DMS79 (cell line): ENCODE data around the gene HNRNPA3.
"Not testable (repeated sequence)": the region's sequence is repeated elsewhere in the genome, so short reads cannot be mapped to it uniquely, and the experiment has no call there.

Experiments used
- DNase-seq: peaks from one replicate; lab custom pipeline; 2025; lab: John Stamatoyannopoulos, UW

The HNRNPA3 gene

DNA sequence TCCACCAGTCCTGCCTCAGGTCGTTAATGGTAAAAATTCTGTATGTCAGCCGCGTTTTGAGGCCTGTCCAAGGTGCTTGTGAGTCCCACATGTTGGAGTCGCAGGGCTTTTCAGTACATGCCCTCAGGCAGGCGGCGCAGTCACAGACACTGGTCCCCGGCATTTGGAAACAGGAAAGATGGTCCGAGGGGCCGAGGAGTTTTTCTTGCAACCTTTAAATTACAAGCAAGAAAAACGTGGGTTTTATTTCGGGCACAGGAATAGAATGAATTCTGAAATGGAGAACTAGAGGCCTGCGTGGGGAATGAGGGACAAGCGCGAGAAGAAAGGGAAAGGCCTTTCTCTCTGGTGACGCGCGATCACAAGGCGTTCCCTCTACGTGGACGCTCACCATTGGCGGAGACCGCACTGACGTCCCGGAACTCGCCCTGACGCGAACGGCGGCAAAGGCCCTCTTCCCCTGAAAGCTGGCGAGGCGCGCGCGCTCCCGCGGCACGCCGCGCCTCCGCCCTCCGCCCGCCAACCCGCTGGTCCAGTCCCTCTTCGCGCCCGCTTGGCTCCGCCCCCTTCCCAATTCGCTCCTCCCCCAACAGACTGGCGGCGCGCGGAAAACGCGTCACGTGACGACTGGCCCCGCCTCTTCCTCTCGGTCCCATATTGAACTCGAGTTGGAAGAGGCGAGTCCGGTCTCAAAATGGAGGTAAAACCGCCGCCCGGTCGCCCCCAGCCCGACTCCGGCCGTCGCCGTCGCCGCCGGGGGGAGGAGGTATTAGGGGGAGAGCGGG is at the start of gene HNRNPA3:
TSS of gene HNRNPA3 (plus strand) at position 689 of the 785 bp plus-strand sequence. CDS start at position 695, 6 bp downstream.
- peak; percentile 96 for DNase-seq

DNA sequence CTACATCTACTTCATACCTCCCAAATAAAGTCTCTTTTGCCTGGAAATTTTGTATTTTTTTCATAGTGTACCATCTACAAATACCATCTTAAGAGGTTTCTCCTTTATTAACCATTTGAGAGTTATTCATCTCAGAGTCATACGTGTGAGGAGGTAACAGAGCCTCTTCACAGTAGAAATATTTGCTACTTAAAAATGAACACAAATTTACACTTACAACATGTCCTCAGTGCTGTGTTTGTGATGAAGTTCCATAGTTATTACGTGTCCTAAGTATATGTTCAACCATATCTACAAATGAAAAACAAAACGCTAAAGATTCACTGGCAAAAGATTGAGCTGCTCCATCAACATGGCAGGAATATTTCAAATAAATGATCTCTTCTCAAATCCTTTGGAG is 48.5 kb upstream of the HNRNPA3 start:
- no peak for DNase-seq

DNA sequence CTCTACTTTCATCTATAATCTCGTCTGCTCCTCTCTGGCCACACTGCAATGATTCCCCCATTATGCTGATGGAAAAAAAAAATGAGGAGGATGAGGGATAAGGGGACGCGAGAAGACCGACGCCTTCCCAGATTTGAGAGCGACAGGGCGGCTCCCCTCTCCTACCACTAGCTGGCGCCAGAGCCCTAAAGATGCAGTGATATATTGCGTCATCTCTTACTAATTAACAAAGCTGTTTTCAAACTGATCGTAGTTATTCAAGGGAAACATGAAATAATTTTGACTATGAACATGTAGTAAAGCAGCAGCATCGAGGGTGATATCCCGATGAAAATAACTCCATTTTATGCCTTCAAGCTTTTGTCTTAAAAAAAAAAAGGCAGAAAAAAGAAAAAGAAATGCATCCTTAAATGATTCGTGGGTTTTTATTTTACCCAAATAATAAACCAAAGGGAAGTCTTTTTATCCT is 48.0 kb upstream of the HNRNPA3 start:
- peak; percentile 72 for DNase-seq

DNA sequence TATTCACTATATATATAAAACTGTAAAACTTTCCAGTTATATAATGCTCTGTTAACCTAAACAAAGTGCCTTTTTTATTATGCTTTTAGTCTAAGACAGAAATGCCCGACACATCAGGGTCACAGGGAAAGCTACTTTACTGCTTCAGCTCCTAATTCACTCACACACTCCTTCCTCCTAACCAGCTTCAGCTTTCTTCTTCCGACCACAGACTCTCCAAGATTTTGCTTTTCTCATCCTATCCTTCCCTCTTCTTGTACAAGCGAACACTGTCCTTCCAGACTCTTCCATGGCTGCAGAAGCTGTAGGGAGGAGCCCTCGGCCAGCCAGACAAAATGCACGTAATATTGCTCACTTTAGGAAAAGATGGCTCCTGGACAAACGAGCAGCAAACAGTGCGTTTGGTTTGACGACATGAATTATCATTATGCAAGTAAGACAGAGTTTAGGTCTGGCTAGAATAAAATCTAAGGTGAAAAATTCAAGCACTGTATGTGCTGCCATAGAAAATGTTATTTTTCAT is 47.5 kb upstream of the HNRNPA3 start:
- peak; percentile 53 for DNase-seq

DNA sequence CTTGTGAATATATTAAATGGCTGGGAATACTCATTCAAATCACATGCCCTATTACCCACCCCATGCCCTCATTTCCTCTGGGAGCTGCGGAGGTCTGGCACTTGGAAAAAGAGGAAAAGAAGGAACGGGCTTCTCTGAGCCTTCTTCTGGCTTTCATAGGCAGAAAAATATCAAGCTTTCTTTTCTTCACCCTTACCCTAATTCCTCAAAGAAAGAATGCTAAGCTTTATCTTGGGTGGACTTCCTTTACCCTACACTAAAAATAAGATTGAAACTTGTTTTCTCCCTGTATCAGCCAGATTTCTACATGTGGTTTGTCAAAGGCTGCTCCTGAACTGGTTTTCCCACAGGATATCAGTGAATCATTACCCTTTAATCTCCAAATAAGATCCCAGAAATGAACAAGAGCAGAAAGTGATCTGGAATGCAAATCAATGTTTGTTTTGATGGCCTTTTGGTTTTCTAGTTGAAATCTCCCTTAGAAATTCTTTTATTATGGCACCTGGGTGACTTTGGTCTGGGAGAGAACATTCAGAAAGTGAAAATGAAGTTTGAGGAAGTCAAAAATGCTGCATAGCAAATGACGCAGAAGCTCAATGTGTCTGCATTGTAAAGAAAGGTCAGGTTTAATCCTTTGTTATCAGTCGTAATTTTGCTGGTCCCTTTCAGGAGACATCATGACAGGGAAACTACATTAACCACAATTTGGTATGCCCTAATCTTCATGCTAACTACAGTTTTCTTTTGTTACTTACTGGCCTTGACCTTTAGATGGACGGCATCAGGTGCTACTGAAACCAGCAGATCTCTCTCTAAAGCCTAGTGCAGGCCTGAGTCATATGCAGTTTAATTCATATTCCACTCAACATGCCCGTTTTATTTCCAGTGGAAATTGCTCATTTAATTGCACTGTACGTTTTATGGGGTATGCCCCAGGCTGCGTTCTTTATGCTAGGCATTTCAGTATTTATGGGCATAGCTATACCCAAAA is 46.6 kb upstream of the HNRNPA3 start:
- no peak for DNase-seq

DNA sequence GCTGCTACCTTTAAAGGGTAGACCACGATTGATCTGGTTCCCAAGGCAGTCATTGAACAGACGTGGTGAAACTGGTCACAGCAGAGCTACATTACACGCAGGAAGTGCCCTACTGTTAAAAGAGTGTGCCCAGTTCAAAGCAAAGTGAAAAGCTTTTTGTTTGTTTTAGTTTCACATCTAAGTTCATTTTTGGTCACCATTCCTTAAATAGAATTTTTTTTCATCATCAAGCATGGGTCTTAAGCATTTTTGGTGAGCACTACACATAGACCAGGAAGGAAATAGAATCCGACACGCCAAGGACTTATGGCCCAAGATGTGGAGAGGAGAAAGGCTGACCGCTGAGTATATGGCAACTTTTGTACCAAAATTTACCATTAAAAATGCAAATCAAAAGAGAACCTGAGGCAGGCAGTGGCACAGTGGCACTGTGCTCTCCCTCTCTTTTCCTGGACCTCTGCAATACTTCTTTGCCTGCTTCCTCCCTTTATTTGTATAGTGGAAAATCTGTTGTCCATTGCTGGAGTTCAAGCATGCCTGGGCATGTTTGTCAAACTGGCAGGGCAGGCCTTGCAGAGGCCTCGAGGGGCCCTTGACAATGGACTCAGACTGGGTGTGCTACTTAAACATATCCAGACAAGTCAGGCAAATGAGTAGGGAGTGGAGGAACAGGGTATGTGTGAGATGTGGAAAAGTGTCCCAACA is 42.6 kb upstream of the HNRNPA3 start:
- peak; percentile 96 for DNase-seq

DNA sequence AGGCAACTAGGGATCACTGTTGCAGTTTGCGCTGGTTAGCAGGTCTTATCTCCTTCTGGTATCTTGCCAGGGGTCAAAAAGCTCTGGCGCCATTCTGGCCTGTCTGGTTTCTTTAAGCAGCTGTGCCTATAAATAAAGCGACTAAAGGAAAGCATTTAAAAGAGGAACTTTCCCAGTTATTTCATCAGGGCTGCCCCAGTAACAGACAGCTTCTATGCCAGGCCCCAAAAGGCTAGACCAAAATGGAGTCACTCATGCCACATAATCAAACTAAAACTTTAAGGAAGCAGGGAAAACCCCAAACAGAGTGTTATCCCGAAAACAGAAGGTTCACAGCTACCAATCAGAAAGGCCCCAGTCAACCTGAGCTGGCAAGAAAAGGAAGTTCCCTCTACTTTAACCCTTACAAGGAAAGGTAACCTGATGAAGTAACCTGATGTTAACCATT is 41.2 kb upstream of the HNRNPA3 start:
- no peak for DNase-seq

DNA sequence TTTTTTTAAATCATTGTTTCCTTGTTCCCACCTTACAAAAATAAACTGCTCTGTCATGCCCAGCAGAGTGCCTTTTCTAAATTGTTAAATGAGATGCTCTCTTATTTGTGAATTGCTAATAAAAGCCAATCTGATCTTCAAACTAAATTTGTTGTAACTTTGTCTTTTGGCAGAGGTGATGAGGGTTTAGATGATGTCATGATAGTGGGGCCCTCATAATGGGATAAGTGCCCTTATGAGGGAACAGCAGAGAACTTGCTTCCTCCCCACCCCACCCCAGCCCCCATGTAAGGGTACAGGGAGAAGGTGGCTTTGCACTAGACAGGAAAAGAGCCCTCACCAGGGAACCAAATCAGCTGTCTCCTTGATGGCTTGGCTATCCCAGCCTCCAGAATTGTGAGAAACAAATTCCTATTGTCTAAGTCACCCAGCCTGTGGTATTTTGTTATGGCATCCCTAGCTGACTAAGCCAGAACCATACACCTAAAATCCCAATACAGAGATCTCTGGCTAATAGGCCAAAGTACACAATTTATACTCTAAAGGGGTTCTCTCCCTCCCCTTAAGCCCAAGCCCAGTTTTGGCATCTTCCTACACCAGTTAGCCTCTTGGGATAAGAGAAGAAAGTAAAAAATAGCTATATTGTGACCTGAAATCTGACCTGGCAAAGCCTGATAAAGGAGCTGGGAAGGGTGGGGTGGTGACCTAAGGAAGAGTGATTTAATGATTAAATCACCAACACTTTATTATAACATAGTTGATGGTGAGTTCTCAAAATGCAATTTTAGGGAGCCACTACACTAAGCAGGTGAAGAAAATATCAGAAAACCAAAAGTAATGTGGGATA is 40.3 kb upstream of the HNRNPA3 start:
- DNase-seq = no peak

DNA sequence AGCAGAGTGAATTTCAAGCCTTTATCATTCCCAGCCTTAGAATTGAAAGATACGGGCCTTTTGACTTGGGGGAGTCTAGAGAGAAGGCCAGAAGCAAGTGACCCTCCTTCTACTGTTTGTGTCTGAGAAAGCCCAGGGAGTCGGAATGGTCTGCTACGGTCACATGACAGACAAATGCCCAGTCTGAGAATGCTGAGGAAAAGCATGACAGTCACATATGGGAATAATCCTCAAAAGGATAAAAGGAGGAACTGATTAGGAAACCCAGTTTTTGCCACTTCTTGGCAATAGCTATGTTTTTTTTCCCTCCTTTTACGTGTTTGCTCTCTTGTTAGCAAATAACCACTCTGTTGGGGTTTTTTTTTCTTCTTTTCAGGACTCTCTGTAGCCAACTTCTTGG is 38.1 kb upstream of the HNRNPA3 start:
- no peak for DNase-seq

DNA sequence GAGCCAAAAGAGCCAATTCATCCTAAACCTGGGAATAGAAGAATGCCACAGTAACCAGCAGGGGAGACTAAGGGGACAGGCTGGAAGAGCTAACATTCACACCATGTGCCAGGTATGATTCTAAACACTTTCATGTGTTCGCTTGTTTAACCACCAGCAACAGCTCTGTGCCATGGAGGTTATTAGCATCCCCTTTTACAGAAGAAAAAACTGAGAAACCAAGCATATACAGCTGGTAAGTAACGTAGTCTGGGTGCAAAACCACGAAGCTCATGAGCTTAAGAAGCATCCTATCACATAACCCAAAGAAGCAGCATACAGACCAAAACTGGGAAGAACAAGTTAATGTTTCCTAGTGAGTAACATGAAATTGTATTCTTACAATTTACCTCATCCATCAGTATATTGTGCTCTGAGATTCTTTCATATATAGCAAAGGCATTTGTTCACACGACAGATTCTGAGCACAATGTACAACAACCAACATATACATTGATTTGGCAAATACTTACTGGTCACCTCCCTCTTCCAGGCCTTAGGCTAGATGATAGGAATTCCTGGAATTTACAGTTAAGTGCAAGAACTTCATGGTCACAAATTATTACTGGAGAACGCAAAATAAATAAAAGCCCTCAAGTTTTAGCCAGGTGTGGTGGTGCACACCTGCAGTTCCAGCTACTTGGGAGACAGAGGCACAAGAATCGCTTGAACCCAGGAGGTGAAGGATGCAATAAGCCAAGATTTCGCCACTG is 36.5 kb upstream of the HNRNPA3 start:
- no peak for DNase-seq

DNA sequence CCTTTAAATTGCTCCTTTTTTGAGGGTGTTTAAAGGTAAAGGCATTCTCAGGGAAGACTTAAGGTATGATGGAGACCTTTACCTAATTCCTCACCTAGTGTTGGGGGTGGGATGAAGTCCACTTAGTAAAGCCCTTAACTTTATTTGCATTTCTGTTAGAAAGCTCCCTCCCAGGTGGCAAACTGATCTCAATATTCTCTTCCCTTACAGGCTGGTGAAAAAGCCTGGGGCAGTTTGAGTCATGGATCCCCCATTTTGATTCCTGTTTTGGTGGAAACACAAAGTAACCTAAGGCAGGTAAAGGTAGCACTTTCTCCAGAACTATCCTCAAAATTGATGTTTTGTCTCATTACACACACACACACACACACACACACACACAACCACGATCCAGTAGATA is 33.8 kb upstream of the HNRNPA3 start:
- DNase-seq = no peak

DNA sequence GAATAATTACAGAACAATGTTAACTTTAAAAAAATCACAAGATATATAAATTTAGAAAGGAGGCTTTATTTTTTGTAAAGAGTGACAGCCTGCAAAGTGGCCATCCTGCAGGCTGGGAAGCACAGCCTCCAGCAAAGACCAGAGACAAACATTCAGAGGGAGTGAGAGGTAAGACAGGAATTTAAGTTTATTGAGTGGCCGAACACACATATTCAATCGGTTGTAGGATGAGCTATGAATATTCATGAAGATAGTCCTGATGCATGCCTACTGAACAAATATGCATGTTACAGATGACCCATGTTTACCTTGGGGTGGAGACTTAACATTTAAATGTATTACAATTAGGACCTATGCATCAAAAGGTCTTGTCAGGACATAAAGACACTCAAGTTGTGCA is 33.4 kb upstream of the HNRNPA3 start:
- no peak for DNase-seq

DNA sequence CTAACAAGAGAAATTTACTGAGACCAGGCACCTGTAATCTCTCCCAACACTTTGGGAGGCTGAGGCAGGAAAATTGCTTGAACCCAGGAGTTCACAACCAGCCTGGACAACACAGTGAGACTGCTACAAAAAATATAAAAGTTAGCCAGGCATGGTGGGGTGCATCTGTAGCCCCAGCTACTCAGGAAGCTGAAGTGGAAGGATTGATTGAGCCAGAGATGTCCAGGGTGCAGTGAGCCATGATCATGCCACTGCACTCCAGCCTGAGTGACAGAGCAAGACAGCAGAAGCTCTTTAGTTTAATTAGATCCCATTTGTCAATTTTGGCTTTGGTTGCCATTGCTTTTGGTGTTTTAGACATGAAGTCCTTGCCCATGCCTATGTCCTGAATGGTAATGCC is 32.9 kb upstream of the HNRNPA3 start:
- not testable (repeated sequence) for DNase-seq

DNA sequence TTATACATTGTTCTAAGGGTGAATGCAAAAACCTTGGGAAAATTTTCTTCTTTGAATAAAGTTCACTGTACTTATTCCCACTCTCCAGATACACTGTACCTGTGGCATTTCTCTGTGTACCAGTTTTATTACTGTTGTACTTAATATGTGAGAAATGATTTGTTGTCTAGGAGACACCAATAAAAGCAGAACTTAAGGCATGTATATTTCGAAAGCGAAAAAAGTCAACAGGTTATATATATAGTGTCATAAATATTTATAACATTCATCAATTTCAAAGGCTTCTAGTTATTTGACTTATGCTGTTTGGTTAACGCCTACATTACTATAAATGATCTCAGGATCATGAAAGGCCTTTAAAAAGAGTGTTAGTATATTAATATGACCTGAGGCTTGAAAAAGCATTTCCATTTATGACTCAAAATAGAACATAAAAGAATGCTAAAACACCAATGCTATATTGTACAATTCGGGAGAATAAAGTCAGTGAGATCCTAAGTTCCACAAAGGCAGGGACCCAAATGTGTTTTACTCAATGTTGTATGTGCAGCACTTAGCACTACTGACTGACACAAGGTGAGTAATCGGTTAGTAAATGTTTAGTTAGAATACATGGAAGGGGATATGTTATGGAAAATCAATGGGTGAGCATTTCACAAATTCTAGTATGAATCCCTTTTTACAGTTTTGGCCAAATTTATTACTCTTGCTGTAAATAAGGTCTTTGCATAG is 32.2 kb upstream of the HNRNPA3 start:
- no peak for DNase-seq

DNA sequence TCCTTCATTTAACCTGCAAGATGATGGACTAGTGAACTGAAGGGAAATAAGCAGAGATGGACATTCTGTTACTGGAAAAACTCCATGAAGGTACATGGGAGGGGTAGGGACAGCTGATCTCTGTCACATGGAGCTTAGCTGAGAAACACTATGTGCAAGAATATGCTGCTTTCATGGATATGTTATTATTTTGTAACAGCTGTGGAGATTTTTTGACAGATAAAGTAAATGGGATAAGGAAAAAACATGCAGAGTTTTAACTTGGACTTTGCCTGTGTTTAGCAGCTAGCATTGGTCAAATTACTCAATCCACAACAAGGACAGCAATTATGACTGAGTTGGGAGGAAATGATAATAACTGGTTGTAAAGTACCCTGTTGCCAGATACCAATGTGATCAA is 28.7 kb upstream of the HNRNPA3 start:
- DNase-seq = no peak

DNA sequence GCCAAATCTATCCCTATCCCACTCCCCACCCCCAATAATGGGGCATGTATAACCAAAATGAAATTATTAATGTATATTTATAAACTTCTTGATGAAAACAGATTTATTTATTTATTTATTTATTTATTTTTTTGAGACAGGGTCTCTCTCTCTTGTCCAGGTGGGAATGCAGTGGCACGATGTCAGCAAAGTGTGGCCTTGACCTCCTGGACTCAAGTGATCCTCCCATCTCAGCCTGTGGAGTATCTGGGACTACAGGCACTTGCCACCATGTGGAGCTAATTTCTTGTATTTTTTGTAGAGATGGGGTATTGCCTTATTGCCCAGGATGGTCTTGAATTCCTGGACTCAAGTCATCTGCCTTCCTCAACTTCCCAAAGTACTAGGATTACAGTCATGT is 28.0 kb upstream of the HNRNPA3 start:
- no peak for DNase-seq

DNA sequence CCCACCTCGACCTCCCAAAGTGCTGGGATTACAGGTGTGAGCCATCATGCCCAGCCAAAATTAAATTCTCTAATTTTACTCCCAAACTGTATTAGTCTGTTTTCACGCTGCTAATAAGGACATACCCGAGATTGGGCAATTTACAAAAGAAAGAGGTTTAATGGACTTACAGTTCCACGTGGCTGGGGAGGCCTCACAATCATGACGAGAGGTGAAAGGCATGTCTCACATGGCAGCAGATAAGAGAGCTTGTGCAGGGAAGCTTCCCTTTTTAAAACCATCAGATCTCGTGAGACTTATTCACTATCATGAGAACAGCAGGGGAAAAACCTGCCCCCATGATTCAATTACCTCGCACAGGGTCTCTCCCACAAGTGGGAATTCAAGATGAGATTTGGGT is 26.6 kb upstream of the HNRNPA3 start:
- not testable (repeated sequence) for DNase-seq

DNA sequence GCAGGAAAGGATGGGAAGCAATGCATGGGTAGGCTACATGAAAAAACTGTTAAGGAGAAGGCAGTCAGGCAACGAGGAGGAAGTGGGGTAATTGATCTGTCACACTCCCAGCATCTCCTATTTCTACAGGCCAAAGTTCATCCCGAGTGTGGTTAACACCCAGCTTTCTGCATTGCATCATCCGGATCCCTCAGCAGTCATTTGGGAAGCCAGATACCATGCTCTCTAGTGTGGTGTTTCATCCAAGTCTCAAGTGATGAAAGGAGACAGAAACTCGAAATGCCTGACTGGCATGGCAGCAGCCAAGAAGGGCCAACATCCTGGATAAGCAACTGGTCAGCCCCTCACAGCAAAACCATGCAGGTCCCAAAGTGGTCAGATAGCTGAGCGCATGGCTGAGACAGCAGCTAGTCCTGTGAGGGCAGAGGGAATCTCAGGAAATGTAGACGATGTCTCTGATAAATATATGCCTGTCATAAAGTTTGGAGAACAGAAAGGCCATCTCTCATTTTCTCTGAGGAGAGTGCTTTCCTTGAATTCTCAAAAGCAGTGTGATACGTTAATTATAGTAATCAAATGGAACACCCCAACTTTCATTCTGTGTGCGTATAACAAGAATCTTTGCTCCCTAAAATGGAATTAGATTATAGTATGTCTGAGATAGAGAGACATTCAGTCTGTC is 24.8 kb upstream of the HNRNPA3 start:
- DNase-seq = no peak
